GM21529 (cell line): ENCODE data around the gene EHMT1.
"Not testable (repeated sequence)": the region's sequence is repeated elsewhere in the genome, so short reads cannot be mapped to it uniquely, and the experiment has no call there.

Source experiments
- ATAC-seq: cut with Tn5 transposase; IDR thresholded peaks from one replicate; pipeline ENCODE4 v1.9.1; 2021; ENCODE audit not compliant: unreplicated experiment

The EHMT1 gene

GRCh38 chr9:137715866-137716693, 97.3 kb downstream of the EHMT1 start:
- not testable (repeated sequence) for ATAC-seq

GRCh38 chr9:137716694-137717287, 98.0 kb downstream of the EHMT1 start:
- no peak for ATAC-seq

GRCh38 chr9:137717776-137718327, 99.0 kb downstream of the EHMT1 start:
- ATAC-seq, result no peak

DNA sequence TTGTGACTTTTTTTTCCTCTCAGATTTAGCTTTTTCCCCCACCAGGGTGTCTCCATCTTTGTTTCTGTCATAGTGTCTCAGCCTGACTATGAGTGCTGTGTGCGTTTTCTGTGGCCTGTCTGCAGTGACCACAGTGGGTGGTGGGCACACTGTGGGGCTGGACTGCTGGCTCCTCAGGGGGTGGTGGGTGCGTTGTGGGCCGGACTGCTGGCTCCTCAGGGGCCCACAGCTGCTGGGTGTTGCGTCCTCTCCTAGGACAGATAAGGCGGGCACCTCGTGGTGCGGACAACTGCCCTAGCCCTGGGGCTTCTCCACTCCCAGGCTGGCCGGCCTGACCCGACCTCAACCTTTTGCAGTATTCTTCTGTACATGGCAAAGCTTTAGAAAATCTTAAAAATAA, 100.4 kb downstream of the EHMT1 start:
- ATAC-seq, result no peak

GRCh38 chr9:137720571-137721110, 101.8 kb downstream of the EHMT1 start:
- no peak for ATAC-seq

DNA sequence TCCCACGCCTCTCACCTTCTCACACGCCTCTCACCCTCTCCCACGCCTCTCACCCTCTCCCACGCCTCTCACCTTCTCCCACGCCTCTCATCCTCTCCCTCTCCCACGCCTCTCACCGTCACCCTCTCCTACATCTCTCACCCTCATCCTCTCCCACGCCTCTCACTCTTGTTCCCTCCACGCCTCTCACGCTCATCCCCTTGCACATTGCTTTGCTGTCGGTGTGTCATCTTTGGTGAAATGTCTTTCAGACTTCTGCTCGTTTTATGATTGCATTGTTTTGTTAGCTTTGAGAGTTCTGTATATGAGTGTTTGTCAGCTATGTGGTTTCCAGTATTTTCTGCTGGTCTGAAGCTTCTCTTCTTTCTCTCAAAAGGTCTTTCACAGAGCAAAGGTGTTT, 102.7 kb downstream of the EHMT1 start:
- ATAC-seq, result no peak

GRCh38 chr9:137721899-137722298, 103.1 kb downstream of the EHMT1 start:
- no peak for ATAC-seq

GRCh38 chr9:137722481-137722880, 103.7 kb downstream of the EHMT1 start:
- no peak for ATAC-seq

GRCh38 chr9:137723356-137723755, 104.6 kb downstream of the EHMT1 start:
- ATAC-seq, result not testable (repeated sequence)

DNA sequence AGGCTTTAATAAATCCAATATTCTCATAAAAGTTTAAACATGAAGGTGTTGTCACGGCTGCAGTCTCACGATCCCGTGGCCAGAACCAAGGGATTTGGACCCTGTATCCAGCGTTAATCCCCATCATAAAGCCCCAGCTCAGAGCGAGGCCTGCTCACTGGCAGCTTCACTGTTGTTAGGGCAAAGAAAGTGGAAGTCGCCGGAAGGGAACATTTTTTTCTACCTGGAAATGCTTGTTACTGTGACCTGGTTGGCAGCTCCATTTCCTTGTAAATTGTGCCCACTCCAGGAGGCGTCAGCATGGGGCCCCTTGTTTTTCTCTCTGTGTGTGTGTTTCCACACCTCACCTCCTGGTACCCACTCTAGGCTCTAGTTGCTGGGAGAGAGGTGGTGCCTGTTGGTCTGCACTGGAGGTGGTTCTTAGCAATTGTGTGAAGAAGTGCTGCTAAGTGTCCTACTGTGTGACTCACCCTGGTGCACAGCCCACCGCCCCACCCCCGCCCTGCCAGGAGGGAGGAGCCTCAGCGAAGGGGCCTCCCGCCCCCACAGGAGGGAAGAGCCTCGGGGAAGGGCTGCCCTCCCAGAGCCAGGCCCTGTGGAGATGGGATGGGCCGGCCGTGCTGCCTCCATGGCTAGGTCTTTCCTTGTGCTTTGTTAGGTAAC, 105.1 kb downstream of the EHMT1 start:
- no peak for ATAC-seq

DNA sequence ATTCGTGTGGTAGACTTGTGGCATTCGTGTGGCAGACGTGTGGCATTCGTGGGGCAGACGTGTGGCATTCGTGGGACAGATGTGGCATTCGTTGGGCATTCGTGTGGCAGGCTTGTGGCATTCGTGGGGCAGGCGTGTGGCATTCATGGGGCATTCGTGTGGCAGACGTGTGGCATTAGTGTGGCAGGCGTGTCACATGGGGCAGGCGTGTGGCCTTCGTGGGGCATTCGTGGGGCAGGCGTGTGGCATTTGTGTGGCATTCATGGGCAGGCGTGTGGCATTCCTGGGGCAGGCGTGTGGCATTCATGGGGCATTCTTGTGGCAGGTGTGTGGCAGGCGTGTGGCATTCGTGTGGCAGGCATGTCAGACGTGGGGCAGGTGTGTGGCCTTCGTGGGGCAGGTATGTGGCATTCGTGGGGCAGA, 106.0 kb downstream of the EHMT1 start:
- no peak for ATAC-seq

DNA sequence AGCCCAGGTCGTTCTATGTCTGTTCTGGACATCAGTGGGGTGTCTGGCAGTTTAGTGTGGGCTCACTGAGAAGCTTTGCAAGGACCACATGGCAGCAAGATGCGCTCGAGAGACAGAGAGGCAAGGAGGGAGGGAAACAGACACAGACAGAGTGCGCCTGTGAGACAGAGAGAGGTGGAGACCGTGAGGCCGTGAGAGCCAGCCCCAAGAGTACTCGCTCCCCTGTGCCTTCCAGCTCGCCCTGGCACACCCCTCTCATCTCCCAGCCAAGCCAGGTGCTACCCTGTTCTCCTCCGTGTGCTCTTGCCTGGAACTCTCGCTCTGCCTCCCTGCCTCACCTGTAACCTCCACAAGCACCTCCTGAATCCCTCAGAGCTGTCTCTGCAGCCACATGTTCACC, 106.8 kb downstream of the EHMT1 start:
- no peak for ATAC-seq

GRCh38 chr9:137726336-137726735, 107.5 kb downstream of the EHMT1 start:
- peak; percentile 55 for ATAC-seq

DNA sequence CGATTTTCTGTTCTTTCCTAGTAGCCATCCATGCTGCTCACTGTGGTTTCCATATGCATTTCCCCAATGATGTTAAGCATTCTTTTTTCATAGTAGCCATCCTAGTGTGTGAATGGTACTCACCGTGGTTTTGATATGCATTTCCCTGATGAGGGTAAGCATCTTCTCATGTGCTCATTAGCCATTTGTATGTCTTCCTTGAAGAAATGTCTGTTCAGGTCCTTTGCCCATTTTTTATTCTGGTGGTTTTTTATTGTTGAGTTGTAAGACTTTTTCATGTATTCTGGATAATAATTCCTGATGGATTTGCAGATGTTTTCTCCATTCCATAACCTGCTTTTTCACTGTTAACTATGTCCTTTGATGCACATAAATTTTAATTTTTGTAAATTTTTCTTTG, 108.0 kb downstream of the EHMT1 start:
- ATAC-seq, result no peak

- no peak for ATAC-seq
These were observed 108.9 kb downstream of the EHMT1 start for GRCh38 chr9:137727716-137728115.

GRCh38 chr9:137728444-137729311, 109.9 kb downstream of the EHMT1 start:
- no peak for ATAC-seq

DNA sequence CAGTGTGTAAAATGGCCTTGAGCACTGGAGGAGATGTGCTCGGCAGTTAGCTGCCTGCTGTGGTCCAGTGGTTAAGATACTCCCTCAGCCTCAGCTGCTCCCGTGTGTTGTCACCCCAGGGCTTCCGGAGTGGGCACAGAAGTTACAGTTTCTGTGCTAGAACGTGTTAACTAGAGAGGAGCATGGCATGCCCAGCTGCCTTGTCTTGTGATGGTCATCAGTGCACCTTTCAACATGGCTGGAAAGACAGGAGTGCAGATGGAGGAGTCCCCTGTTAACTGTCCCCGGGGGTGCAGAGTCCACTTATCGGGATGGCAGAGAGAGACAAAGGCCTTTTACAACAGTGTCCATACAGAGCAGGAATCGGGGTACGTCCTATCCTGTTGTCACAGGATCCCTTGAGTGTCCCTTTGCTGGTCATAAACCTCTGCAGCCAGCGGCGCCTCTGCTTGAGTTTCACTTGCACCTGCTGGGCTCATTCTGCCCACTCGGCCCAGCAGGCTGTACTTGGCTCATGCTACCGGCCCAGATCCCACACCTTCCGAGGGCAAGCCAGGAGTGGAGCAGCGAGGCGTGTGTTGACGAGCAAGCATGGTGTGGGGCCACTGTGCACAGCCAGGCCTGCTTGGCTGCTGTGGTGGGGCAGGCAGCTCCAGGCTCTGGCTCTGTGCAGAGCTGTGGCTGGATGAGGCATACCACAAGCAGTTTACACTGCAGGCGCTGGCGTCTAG, 112.6 kb downstream of the EHMT1 start:
- ATAC-seq, result no peak

DNA sequence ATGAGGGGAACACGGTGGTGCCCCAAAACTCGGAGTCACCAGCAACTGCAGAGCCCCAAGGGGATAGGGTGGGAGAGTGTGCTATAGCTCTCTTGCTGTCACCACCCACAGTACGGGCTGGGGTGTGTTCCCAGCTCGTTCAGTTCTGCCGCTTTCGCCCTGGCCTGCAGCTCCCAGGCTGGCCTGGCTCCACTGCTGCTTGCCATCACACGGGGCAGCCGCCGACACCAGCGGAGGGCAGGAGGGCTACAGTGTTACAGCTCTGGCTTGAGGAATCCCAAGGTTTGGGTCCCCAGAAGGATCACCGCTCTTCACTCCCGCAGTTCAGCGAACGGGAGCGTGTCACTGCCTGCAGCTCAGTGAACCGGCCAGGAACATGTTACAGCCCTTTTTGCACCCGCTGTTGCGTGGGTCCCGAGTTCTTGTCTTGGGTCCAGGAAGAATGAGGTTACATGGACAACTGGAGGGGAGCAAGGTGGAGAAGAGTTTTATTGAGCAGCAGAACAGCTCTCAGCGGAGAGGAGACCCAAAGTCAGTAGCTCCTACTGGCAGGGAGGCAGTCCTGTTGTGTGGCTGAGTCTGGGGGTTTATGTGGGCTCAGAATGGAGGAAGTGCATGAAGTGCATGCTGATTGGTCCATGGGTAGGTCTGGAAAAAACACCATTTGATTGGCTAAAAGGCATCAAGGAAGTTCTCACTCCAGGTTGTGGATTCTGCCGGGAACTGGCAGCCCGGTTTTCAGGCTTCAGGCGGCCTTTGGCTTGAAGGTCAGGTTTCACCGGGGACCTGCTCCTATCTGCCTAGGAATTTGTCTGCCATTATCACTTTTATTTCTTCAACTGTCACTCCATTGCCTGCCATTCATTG, 113.4 kb downstream of the EHMT1 start:
- no peak for ATAC-seq

DNA sequence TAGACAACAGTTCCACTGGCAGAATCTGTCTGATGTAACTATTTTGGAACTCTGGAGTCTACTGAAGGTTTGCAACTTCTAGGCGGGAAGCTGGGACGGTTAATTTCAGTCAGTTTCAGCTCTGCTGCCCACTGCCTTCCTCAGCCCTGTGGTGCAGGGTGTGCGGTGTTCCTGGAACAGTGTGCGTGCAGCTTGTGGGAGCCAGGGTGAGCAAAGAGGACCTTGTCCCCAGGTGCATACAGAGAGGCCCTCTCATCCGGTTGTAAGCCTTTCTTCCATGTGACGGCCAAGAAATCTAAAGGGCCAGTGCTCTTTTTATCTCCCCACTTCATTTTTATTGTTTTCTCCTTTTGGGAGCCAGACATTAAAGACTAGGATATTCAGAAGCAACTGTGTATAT, 114.6 kb downstream of the EHMT1 start:
- ATAC-seq, result no peak
